Activated T-helper 17 cell treated with anti-CD3 and anti-CD28 coated beads, Interleukin-2, amount 50 U/mL, for 72 hours (primary cell): Measurements from ENCODE around the gene ABCF2. TPM values are rescaled to one million over a fixed set of nuclear protein-coding genes. Genes with fewer than 3 reads are reported as not detected.

Source experiments
- ATAC-seq: fragments of 150-1000 bp; cut with Tn5 transposase; replicated peaks from 2 replicates; pipeline ENCODE4 v1.10.0; 2021; ENCODE audit warnings: mild to moderate bottlenecking, moderate library complexity
- H3K27ac Mint-ChIP-seq: one replicate; pipeline ENCODE4 v1.8.0; 2022; ENCODE audit warnings: mixed read lengths
- H3K27me3 Mint-ChIP-seq: one replicate; pipeline ENCODE4 v1.8.0; 2022; ENCODE audit warnings: mixed read lengths
- H3K36me3 Mint-ChIP-seq: one replicate; pipeline ENCODE4 v1.8.0; 2022; ENCODE audit warnings: low read depth, mild to moderate bottlenecking, mixed read lengths
- H3K4me1 Mint-ChIP-seq: one replicate; pipeline ENCODE4 v1.8.0; 2022; ENCODE audit warnings: mixed read lengths
- H3K4me3 Mint-ChIP-seq: one replicate; pipeline ENCODE4 v1.8.0; 2022; ENCODE audit warnings: mild to moderate bottlenecking, mixed read lengths
- H3K9me3 Mint-ChIP-seq: one replicate; pipeline ENCODE4 v1.8.0; 2022; ENCODE audit warnings: mixed read lengths
- total RNA-seq, 2 donors: library from RNA; stranded (reverse); gene quantifications; one replicate each; pipeline ENCODE4 v1.2.3, GENCODE V29; 2022

ABCF2 gene
- total RNA-seq, 2 donors from 2014 or later = 26.9 to 55.2 TPM

DNA sequence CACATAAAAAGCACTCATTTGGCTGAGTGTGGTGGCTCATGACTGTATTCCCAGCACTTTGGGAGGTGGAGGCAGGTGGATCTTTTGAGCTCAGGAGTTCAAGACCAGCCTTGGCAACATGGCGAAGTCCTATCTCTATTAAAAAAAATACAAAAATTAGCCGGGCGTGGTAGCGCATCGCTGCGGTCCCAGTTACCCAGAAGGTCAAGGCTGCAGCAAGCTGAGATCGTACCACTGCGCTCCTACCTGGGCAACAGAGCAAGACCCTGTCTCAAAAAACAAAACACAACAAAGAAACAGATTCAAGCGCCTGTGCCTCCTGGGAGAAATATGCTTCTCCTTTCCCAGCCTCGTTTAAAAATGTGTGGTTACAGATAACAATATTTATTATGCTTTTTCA lies 2.2 kb upstream of the ABCF2 start:
- no peaks in the 10 kb centered on the region for H3K9me3 Mint-ChIP-seq
- H3K4me3 Mint-ChIP-seq = no peak overlapping the region
- peaks cover 34% of the 10 kb centered on the region for H3K4me1 Mint-ChIP-seq
- no peak for ATAC-seq
- no peak overlapping the region for H3K27ac Mint-ChIP-seq
- H3K36me3 Mint-ChIP-seq = peaks cover 46% of the 10 kb centered on the region
- no peaks in the 10 kb centered on the region for H3K27me3 Mint-ChIP-seq

- no peak for ATAC-seq
- Mint-ChIP-seq H3K4me1 (peaks cover 37% of the 10 kb centered on the region), H3K27me3 (no peaks in the 10 kb centered on the region), H3K4me3 (peak overlapping the region; percentile 99), H3K36me3 (peaks cover 46% of the 10 kb centered on the region), H3K27ac (peak overlapping the region; percentile 98), H3K9me3 (no peaks in the 10 kb centered on the region)
These were observed 1.2 kb upstream of the ABCF2 start for GRCh38 chr7:151228024-151228866.

DNA sequence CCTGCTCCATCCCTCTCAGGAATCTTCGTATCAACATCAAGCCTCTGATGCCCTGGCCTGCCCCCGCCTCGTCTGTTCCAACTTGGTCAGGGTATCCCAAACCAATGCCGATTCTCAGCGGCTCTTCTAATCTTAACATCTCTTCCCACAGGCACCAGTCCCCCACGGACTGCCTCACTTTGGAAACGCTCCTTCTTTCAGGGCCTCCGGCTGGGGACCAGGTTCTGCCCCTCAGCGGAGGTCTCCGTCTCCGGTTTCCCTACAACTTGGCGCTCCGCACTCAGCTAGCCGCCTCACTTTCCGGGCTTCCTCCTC lies 488 bp downstream of the ABCF2 start:
- Mint-ChIP-seq H3K36me3 (peaks cover 58% of the 10 kb centered on the region), H3K4me1 (peaks cover 31% of the 10 kb centered on the region), H3K9me3 (no peaks in the 10 kb centered on the region), H3K27me3 (no peaks in the 10 kb centered on the region), H3K27ac (peak overlapping the region; percentile 98), H3K4me3 (peak overlapping the region; percentile 99)
- ATAC-seq = peak; percentile 2

GRCh38 chr7:151225948-151226510 lies 976 bp downstream of the ABCF2 start:
- no peaks in the 10 kb centered on the region for H3K9me3 Mint-ChIP-seq
- peaks cover 63% of the 10 kb centered on the region for H3K36me3 Mint-ChIP-seq
- peak overlapping the region; percentile 99 for H3K4me3 Mint-ChIP-seq
- ATAC-seq = no peak
- H3K27ac Mint-ChIP-seq = peak overlapping the region; percentile 98
- peaks cover 29% of the 10 kb centered on the region for H3K4me1 Mint-ChIP-seq
- H3K27me3 Mint-ChIP-seq = no peaks in the 10 kb centered on the region

- Mint-ChIP-seq H3K27me3 (no peaks in the 10 kb centered on the region), H3K4me1 (peaks cover 29% of the 10 kb centered on the region), H3K36me3 (peaks cover 86% of the 10 kb centered on the region), H3K4me3 (no peak overlapping the region), H3K9me3 (no peaks in the 10 kb centered on the region), H3K27ac (no peak overlapping the region)
- no peak for ATAC-seq
These were observed 3.3 kb downstream of the ABCF2 start for GRCh38 chr7:151223728-151224127.

DNA sequence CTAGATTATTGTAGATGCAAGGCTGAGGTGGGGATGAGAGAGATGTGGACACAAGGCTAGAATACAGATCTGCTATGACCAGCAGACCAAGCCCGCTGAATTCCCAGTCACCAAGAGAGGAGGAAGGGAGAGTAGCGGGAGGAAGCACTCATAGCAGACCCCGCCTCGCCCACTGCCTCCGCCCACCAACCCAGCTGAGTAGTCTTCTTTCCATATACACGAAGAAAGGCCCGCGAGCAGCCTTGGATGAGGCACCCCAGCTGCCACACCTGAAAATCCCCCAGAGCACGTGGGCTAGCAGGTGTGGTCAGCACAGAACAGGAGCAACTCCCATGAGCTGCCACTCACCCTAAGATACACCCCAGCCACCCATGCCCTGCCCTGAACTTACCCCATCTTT lies 8.8 kb downstream of the ABCF2 start:
- Mint-ChIP-seq H3K9me3 (no peaks in the 10 kb centered on the region), H3K27ac (peak overlapping the region; percentile 59), H3K4me3 (no peak overlapping the region), H3K27me3 (no peaks in the 10 kb centered on the region), H3K4me1 (no peaks in the 10 kb centered on the region), H3K36me3 (peaks cover 98% of the 10 kb centered on the region)
- no peak for ATAC-seq

GRCh38 chr7:151215396-151215795 lies 11.6 kb downstream of the ABCF2 start:
- Mint-ChIP-seq H3K36me3 (peaks cover 88% of the 10 kb centered on the region), H3K27me3 (no peaks in the 10 kb centered on the region), H3K4me1 (peaks cover 5% of the 10 kb centered on the region), H3K9me3 (no peaks in the 10 kb centered on the region), H3K4me3 (no peak overlapping the region), H3K27ac (no peak overlapping the region)
- ATAC-seq = no peak

DNA sequence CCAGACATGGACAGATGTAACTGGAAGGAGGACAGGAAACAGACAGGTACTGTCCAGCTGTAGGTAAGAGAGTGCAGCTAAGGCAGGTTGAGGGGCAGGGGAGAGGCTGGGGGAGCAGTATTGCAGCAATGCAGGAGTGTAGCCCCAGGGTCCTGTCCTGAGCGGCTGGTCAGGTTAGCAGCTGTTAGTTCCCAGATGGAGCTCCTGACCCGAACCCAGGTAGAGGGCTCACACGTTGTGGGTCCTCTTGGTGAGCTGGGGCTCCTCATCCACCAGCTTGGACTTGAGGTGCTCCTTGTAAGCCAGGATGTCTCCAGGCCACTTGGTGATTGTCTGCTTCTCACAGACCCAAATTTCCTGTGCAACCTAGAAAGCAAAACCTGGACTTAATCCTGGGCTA lies 13.2 kb downstream of the ABCF2 start:
- peak overlapping the region; percentile 3 for H3K27ac Mint-ChIP-seq
- no peaks in the 10 kb centered on the region for H3K9me3 Mint-ChIP-seq
- no peak for ATAC-seq
- peaks cover 5% of the 10 kb centered on the region for H3K4me1 Mint-ChIP-seq
- peaks cover 73% of the 10 kb centered on the region for H3K36me3 Mint-ChIP-seq
- no peaks in the 10 kb centered on the region for H3K27me3 Mint-ChIP-seq
- H3K4me3 Mint-ChIP-seq = no peak overlapping the region

DNA sequence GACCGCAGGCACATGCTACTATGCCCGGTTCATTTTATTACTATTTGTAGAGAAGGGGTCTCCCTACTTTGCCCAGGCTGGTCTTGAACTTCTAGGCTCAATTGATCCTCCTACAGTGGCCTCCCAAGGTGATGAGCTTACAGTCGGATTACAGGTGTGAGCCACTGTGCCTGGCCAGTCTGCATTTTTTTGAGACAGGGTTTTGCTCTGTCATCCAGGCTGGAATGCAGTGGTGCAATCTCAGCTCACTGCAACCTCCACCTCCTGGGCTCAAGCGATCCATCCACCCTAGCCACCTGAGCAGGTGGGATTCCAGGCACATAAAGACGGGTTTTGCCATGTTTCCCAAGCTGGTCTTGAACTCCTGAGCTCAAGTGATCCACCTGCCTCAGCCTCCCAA lies 14.4 kb downstream of the ABCF2 start:
- Mint-ChIP-seq H3K27ac (no peak overlapping the region), H3K4me1 (peaks cover 11% of the 10 kb centered on the region), H3K9me3 (no peaks in the 10 kb centered on the region), H3K4me3 (no peak overlapping the region), H3K27me3 (no peaks in the 10 kb centered on the region), H3K36me3 (peaks cover 61% of the 10 kb centered on the region)
- no peak for ATAC-seq

- no peaks in the 10 kb centered on the region for H3K27me3 Mint-ChIP-seq
- H3K27ac Mint-ChIP-seq = peak overlapping the region; percentile 21
- ATAC-seq = no peak
- H3K9me3 Mint-ChIP-seq = no peaks in the 10 kb centered on the region
- H3K36me3 Mint-ChIP-seq = peaks cover 47% of the 10 kb centered on the region
- H3K4me3 Mint-ChIP-seq = no peak overlapping the region
- H3K4me1 Mint-ChIP-seq = peaks cover 24% of the 10 kb centered on the region
These were observed 15.7 kb downstream of the ABCF2 start for GRCh38 chr7:151211155-151211772.

DNA sequence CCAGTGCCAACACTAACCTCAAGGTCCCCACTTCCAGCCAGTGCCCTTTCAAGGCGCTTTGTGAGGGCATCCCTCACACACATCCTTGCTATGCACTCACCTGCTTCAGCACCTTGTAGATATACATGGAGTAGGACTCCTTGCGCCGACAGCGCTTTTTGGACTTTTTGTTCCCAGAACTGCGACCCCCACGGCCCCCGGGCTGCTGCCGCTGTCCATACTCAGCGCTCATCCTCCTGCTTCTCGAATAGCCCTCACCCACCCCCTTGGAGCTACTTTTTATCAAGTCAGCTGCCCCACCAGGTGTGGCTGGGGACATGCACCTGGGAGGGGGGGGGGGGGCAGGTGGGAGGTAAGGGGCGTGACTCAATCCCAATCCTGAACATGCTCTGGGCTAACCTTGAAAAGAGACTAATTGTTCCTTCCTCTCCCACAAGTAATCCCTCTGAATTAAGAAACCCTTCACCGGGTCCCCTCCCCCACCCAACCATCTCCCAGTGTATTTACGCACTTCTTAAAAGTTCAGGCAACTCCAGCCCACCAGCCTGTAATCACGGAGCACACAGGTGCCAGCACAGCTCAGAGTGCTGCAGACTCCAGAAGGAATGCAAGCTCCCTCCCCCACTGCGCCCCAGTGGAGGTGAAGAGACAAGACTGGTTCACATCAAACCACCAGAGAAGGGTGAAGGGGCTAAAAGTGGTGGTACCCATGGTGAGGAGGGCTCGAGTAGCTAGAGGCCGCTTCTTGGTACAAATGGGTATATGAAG lies 16.7 kb downstream of the ABCF2 start, which contains the start of gene H2BK1:
TSS of gene H2BK1 (minus strand) at position 402 of the 768 bp plus-strand sequence. CDS start at position 232, 170 bp downstream.
- no peak for ATAC-seq
- Mint-ChIP-seq H3K36me3 (peaks cover 37% of the 10 kb centered on the region), H3K9me3 (no peaks in the 10 kb centered on the region), H3K4me1 (peaks cover 24% of the 10 kb centered on the region), H3K4me3 (no peak within 1 kb of the TSS), H3K27ac (peak within 1 kb of the TSS; percentile 21), H3K27me3 (no peaks in the 10 kb centered on the region)

- no peaks in the 10 kb centered on the region for H3K9me3 Mint-ChIP-seq
- H3K36me3 Mint-ChIP-seq = peaks cover 30% of the 10 kb centered on the region
- peaks cover 24% of the 10 kb centered on the region for H3K4me1 Mint-ChIP-seq
- H3K27me3 Mint-ChIP-seq = no peaks in the 10 kb centered on the region
- H3K27ac Mint-ChIP-seq = no peak overlapping the region
- no peak overlapping the region for H3K4me3 Mint-ChIP-seq
- no peak for ATAC-seq
These were observed 17.4 kb downstream of the ABCF2 start for GRCh38 chr7:151209588-151209987.

DNA sequence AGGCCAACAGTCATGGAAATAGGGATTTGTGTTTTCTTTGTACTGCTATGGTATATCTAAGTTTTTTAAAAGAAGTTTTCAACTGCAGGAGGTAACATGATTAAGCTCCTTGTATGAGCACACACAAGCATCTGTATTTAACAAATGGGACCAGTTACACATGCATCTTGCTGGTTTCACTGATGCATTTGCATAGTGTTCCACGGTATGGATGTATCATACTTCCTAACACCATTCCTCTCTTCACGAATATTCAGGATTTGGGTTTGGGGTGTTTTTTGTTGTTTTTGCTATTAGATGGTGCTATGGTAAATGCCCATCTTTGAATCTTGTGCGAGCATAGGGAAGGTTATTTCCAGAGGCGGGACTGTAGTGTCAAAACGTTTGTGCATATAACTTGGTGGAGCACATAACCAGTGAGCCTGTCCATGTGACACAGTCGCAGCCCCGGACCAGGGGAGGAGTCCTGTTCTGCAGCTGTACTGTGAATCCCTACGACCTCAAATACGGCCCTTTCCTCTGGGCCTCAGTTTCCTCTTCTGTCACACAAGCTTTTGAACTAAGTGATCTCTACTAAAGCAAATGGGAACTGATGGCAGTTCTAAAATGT lies 18.6 kb downstream of the ABCF2 start:
- no peak for ATAC-seq
- no peak overlapping the region for H3K27ac Mint-ChIP-seq
- H3K4me3 Mint-ChIP-seq = no peak overlapping the region
- H3K27me3 Mint-ChIP-seq = no peaks in the 10 kb centered on the region
- no peaks in the 10 kb centered on the region for H3K9me3 Mint-ChIP-seq
- peaks cover 19% of the 10 kb centered on the region for H3K36me3 Mint-ChIP-seq
- H3K4me1 Mint-ChIP-seq = peaks cover 24% of the 10 kb centered on the region

DNA sequence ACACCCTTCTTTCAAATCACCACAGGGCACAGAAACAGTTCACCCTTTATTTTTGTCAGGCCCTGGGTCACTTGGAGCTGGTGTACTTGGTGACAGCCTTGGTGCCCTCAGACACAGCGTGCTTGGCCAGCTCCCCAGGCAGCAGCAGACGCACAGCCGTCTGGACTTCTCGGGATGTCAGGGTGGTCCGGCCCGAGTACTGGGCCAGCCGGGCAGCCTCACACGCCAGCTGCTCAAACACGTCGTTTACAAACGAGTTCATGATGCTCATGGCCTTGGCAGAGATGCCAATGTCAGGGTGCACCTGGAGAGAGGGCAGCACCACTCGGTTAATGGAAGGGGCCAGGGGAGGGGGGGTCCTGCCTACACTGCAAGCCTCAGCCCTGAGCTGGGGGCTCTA lies 19.2 kb downstream of the ABCF2 start:
- H3K36me3 Mint-ChIP-seq = peaks cover 14% of the 10 kb centered on the region
- peak overlapping the region; percentile 11 for H3K4me3 Mint-ChIP-seq
- no peaks in the 10 kb centered on the region for H3K9me3 Mint-ChIP-seq
- ATAC-seq = no peak
- H3K4me1 Mint-ChIP-seq = peaks cover 24% of the 10 kb centered on the region
- H3K27me3 Mint-ChIP-seq = no peaks in the 10 kb centered on the region
- H3K27ac Mint-ChIP-seq = peak overlapping the region; percentile 26
